GM21737 (cell line): ENCODE results near the gene HNRNPA1.
"Not testable (repeated sequence)": the region's sequence is repeated elsewhere in the genome, so short reads cannot be mapped to it uniquely, and the experiment has no call there.

Source experiments
- ATAC-seq: cut with Tn5 transposase; IDR thresholded peaks from one replicate; pipeline ENCODE4 v1.9.1; 2021; ENCODE audit warnings: mild to moderate bottlenecking, moderate library complexity; ENCODE audit not compliant: unreplicated experiment

HNRNPA1 gene

DNA sequence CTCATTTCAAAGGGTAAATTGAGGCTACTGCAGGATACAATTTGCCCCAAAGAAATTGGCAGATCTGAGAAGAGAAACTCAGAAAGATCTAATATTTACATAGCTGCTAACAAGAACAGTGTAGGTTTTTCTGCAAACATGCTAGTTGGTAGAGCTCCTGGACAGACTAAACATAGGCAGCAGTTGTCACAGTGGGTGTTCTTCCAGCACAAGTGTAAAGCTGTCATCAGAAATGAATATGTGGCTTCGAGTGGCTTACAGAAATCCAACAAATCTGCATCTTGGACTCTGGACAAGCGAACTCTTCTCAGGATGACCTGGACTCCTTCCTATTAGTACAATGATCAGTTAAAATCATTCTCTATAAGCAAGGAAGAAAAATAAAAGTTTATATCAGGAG, 6.5 kb upstream of the HNRNPA1 start:
- no peak for ATAC-seq

DNA sequence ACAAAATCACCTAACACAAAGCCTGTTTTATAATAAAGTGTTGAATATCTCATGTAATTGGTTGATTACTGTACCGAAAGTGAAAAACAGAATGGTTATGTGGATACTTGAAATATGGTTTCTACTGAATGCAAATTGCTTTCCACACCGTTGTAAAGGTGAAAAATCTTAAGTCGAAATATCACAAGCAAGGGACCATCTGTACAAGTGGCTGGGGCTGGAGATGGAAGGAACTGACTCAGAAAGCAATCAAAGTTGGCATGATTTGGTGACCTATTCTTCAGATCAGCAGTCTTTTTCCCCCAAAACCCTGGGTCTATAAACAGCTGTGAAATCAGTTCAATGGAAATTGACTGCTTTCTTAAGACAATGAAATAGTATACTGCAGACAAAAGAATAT, 4.2 kb upstream of the HNRNPA1 start:
- no peak for ATAC-seq

GRCh38 chr12:54277823-54278276, 2.7 kb upstream of the HNRNPA1 start:
- no peak for ATAC-seq

GRCh38 chr12:54279227-54279631, 1.3 kb upstream of the HNRNPA1 start:
- no peak for ATAC-seq

GRCh38 chr12:54279632-54280467, 676 bp upstream of the HNRNPA1 start, which contains the start of gene CBX5:
Gene CBX5 (minus strand): TSS chr12:54280122. CDS start chr12:54257650, 22,472 bp downstream.
- ATAC-seq: peak; percentile 71

GRCh38 chr12:54281261-54281638, 724 bp downstream of the HNRNPA1 start:
- not testable (repeated sequence) for ATAC-seq

DNA sequence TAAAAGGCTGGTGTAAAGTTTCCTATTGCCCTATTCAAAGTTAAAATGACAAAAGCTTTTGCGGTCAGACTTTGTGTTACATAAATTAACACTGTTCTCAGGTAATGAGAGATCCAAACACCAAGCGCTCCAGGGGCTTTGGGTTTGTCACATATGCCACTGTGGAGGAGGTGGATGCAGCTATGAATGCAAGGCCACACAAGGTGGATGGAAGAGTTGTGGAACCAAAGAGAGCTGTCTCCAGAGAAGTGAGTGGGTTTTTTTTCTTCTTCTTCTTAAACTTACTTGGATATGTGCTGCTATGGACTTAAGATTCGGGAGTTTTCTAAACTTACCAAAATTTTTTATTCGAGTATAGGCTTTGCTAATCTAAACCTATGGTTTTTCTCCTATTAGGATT, 1.2 kb downstream of the HNRNPA1 start:
- ATAC-seq: not testable (repeated sequence)

GRCh38 chr12:54282949-54283593, 2.5 kb downstream of the HNRNPA1 start:
- no peak for ATAC-seq

- not testable (repeated sequence) for ATAC-seq
These were observed 3.7 kb downstream of the HNRNPA1 start for GRCh38 chr12:54284070-54284780.

DNA sequence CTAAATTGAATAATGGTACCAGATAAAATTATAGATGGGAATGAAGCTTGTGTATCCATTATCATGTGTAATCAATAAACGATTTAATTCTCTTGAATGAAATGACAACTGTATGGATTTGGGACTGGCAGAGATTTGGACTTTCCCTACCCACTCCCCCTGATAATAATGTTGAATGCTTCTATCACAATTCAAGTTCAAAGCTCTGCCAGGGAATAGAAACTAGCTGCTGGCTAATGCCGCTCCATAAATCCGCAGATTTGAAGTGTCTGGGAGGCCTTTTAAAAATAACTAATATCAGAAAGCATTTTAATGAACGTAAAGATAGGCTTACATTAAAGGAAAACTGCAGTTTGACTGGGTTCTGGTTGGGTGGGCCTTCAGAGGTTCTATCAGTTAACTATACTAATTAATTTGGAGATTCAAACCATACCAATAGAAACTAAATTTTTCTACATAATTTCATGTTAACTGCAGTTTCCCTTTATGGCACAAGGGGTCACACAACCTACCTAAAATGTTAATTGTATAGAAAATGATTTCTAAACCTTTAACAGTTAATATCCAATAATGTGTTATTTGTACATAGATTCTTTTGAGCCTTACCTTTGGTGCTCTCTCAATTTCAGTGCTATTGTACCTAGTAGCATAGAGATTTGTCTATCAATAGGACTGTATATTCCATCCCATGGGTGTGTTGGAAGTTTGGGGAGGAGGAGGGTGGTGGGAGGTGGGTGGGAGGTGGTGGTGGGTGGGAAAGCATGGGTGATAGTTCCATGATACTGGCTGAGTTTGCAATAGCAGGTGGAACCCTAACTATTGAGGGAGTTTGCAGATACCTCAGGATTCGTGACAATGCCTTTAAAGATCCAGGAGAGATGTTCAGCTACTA, 4.9 kb downstream of the HNRNPA1 start:
- no peak for ATAC-seq

- ATAC-seq: no peak
These were observed 5.8 kb downstream of the HNRNPA1 start for GRCh38 chr12:54286042-54287030.

DNA sequence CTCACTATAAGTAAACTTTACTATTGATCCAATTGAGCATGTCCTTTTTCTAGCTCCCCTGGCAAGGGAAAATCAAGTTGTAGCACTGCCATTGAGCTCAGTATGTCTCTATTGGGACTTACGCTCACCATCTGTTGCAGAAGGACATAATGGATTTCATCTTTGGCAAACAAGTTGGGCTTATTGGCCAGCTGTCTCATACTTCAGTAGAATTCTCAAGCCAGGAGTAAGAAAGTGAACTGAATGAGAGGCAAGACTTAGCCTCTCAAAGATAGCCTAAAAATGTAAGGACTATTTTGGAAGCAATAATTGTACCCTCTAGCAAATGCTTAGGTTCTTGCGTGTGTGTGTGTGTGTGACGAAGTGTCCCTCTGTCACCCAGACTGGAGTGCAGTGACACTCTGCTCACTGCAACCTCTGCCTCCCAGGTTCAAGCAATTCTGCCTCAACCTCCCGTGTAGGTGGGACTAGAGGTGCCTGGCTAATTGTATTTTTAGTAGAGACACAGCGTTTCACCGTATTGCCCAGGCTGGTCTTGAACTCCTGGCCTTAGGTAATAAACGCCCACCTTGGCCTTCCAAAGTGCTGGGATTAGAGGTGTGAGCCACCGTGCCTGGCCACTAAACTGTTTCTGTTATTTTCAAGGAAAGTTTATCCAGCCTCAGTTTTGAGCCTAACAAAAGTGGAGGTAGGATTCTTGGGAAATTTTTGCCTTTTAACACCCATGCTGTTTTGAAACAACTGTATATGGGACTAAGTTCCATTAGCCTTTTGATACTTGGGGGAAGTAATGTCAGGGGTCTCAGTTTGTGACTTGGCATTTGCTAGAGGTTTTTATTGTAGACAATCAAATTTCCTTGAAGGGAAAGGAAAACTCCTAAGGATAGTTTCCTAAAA, 7.0 kb downstream of the HNRNPA1 start:
- no peak for ATAC-seq

DNA sequence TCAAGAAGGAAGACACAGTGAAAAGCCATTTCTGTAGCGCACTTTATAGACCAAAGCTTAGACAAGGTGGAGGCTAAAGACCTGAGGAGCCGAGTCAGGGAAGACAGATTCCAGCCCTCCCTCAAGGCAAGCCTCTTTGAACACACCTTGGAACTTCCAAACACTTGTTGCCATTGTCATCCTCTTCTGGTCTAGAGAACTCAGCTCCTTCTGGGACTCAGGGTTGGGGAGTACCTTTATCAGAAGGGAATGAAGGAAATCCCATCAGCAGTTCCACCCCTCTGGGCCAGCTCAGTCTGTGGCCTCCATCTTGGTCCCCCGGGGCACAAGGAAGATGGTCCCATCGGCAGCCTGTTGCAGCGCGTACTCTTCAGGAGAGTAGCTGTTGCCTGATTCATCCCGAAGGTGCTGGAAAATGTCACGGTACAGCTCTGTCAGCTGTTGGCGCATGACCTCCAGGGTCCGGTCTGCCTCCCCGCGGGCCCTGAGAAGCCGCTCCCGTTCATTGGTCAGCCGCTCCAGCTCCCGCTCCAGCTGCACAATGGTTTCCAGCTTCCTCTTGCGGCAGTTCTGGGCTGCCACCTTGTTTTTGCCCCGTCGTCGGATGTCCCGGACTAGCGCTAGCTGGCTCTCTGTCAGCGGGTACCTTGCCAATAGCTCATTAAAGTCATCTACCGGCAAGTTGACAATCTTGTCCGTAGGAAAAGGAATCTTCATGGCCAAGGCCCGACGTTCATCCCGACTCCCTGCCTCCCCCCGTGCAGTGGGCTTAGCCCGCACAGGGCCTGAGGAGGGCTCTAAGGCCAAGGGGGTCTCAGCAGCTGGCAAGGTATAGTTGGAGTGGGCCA, 11.8 kb downstream of the HNRNPA1 start:
- ATAC-seq: no peak

DNA sequence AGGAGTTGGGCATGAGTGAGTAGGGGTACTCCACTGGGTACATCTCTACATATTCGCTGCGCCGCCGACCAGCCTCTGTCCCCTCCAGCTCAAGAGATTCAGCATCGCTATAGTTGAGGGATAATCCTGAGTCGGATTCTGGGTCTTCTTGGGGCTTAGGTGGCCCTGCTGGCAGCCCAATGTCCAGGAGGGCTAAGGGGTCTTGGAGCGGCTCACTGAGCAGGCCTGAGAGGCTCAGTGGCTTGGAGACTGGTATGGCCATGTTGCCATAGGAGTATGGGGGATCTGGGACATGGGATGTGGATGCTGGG, 12.4 kb downstream of the HNRNPA1 start:
- no peak for ATAC-seq

GRCh38 chr12:54294152-54294952, 13.8 kb downstream of the HNRNPA1 start:
- ATAC-seq: no peak

GRCh38 chr12:54294953-54295566, 14.5 kb downstream of the HNRNPA1 start:
- ATAC-seq: no peak
